Naive thymus-derived CD4-positive, alpha-beta T cell (primary cell): ENCODE data around the gene KAZN. TPM values are rescaled to one million over a fixed set of nuclear protein-coding genes. Genes with fewer than 3 reads are reported as not detected.

ENCODE experiments used
- ATAC-seq: fragments of 150-1000 bp; cut with Tn5 transposase; 2 replicates; pipeline ENCODE4 v1.10.0; 2021; ENCODE audit warnings: mild to moderate bottlenecking, moderate library complexity
- CTCF ChIA-PET: fragments of 350-600 bp; sonication (Branson Sonifier 250); formaldehyde crosslinking; loops from one replicate; lab custom pipeline; 2021; ENCODE audit warnings: antibody characterized with exemption; lab: Charles Lee
- POLR2A ChIA-PET: fragments of 350-600 bp; sonication (Branson Sonifier 250); formaldehyde crosslinking; loops from one replicate; lab custom pipeline; 2021; ENCODE audit warnings: antibody characterized with exemption, inconsistent platforms; lab: Charles Lee
- DNase-seq, 9 donors: peaks; one replicate each; pipeline versions ENCODE4 v3.0.0 to v3.0.0-alpha.2; 2020 to 2022; ENCODE audit warnings: mixed read lengths in 1 of 9
- H3K27ac ChIP-seq: one replicate; pipeline ENCODE4 v1.7.0; 2013; ENCODE audit warnings: mild to moderate bottlenecking, low read depth, low read length, moderate library complexity
- H3K27me3 ChIP-seq, 2 donors: one replicate each; pipeline ENCODE4 v1.7.0; 2013; ENCODE audit warnings: low read length in 2 of 2, mild to moderate bottlenecking in 2 of 2, moderate library complexity in 2 of 2; ENCODE audit not compliant: control insufficient read depth in 2 of 2, insufficient read depth in 2 of 2
- H3K36me3 ChIP-seq, 3 experiments: 1 replicate in 2 of 3; 2 replicates in 1 of 3; pipeline ENCODE4 v1.7.0; 2013; ENCODE audit warnings: low read length in 3 of 3, mild to moderate bottlenecking in 3 of 3, moderate library complexity in 1 of 3; ENCODE audit not compliant: insufficient read depth in 3 of 3, control insufficient read depth in 2 of 3
- H3K4me1 ChIP-seq, 2 donors: one replicate each; pipeline ENCODE4 v1.7.0; 2013; ENCODE audit warnings: low read length in 2 of 2, mild to moderate bottlenecking in 2 of 2, moderate library complexity in 1 of 2; ENCODE audit not compliant: control insufficient read depth in 2 of 2, insufficient read depth in 2 of 2
- H3K4me3 ChIP-seq: 2 replicates; pipeline ENCODE4 v1.7.0; 2013; ENCODE audit warnings: mild to moderate bottlenecking, low read length
- H3K9me3 ChIP-seq, 3 experiments: 1 replicate in 2 of 3; 2 replicates in 1 of 3; pipeline ENCODE4 v1.7.0; 2013; ENCODE audit warnings: low read length in 3 of 3; ENCODE audit not compliant: control insufficient read depth in 2 of 3
- H3K27ac Mint-ChIP-seq, 9 donors: one replicate each; pipeline ENCODE4 v1.8.0; 2020 to 2022; ENCODE audit warnings: mixed read lengths in 9 of 9, mild to moderate bottlenecking in 8 of 9, moderate library complexity in 5 of 9, inconsistent platforms in 2 of 9
- H3K27me3 Mint-ChIP-seq, 5 donors: one replicate each; pipeline ENCODE4 v1.8.0; 2021 to 2022; ENCODE audit warnings: mixed read lengths in 5 of 5, mild to moderate bottlenecking in 1 of 5
- H3K36me3 Mint-ChIP-seq, 5 donors: one replicate each; pipeline ENCODE4 v1.8.0; 2020 to 2022; ENCODE audit warnings: mixed read lengths in 5 of 5, mild to moderate bottlenecking in 3 of 5, inconsistent platforms in 1 of 5
- H3K4me1 Mint-ChIP-seq, 7 donors: one replicate each; pipeline ENCODE4 v1.8.0; 2020 to 2022; ENCODE audit warnings: mixed read lengths in 7 of 7, mild to moderate bottlenecking in 3 of 7, inconsistent platforms in 1 of 7
- H3K4me3 Mint-ChIP-seq, 10 donors: one replicate each; pipeline ENCODE4 v1.8.0; 2020 to 2022; ENCODE audit warnings: mild to moderate bottlenecking in 10 of 10, mixed read lengths in 10 of 10, moderate library complexity in 6 of 10, inconsistent platforms in 2 of 10
- H3K9me3 Mint-ChIP-seq, 11 donors: one replicate each; pipeline ENCODE4 v1.8.0; 2020 to 2022; ENCODE audit warnings: mixed read lengths in 11 of 11, mild to moderate bottlenecking in 4 of 11, inconsistent platforms in 1 of 11, moderate library complexity in 1 of 11
- intact Hi-C, 2 donors: fragments of 100-400 bp; cut with micrococcal nuclease; formaldehyde crosslinking; loops; one replicate each; pipeline ENCODE4 v1.15.1; 2023
- polyA plus RNA-seq, 2 donors: library from polyadenylated mRNA; unstranded; fragments of 300-500 nt; fragmentation: Illumina TruSeq; gene quantifications; one replicate each; pipeline ENCODE4 v1.2.3, GENCODE V29; 2021
- total RNA-seq, 6 experiments: library from RNA in 5 of 6; stranded (reverse) in 5 of 6; gene quantifications; 1 replicate in 5 of 6; 2 replicates in 1 of 6; pipeline ENCODE4 v1.2.3 and lab custom pipeline; 2021 to 2026

KAZN gene
- total and polyA plus RNA-seq, 7 experiments from 2014 or later: 0.08 to 0.87 (median 0.30) TPM

GRCh38 chr1:14652840-14653239 lies 54.4 kb downstream of the KAZN start:
- intact Hi-C loops: no loop called here

GRCh38 chr1:14653461-14653960 lies 55.0 kb downstream of the KAZN start:
- intact Hi-C loops: no loop called here
- DNase-seq (no peak), ATAC-seq (no peak)
- Mint-ChIP-seq H3K9me3 (peaks cover 0 to 2% (median 0%) of the 10 kb centered on the region in 11 donors), H3K4me3 (no peak overlapping the region), H3K27me3 (peaks cover 0 to 10% (median 7%) of the 10 kb centered on the region in 5 donors), H3K4me1 (no peaks in the 10 kb centered on the region), H3K36me3 (no peaks in the 10 kb centered on the region), H3K27ac (no peak overlapping the region)
- POLR2A ChIA-PET: no interaction called here
- CTCF ChIA-PET: no interaction called here
- Histone ChIP-seq H3K36me3 (no peaks in the 10 kb centered on the region), H3K4me3 (no peak overlapping the region), H3K9me3 (no peaks in the 10 kb centered on the region), H3K27me3 (no peaks in the 10 kb centered on the region), H3K4me1 (no peaks in the 10 kb centered on the region), H3K27ac (no peak overlapping the region)

More at GRCh38 chr1:14652840-14653239, 54.4 kb downstream of the KAZN start:
- Histone ChIP-seq H3K36me3 (no peaks in the 10 kb centered on the region), H3K27ac (no peak overlapping the region), H3K4me3 (no peak overlapping the region), H3K4me1 (no peaks in the 10 kb centered on the region), H3K27me3 (no peaks in the 10 kb centered on the region), H3K9me3 (no peaks in the 10 kb centered on the region)
- Mint-ChIP-seq H3K27ac (no peak overlapping the region), H3K4me3 (no peak overlapping the region), H3K4me1 (no peaks in the 10 kb centered on the region), H3K27me3 (peaks cover 0 to 15% (median 7%) of the 10 kb centered on the region in 5 donors), H3K36me3 (no peaks in the 10 kb centered on the region), H3K9me3 (peaks cover 0 to 2% (median 0%) of the 10 kb centered on the region in 11 donors)
- ATAC-seq (no peak), DNase-seq (no peak)
- ChIA-PET POLR2A (no interaction called here), CTCF (no interaction called here)

- ChIA-PET CTCF (no interaction called here), POLR2A (no interaction called here)
- Histone ChIP-seq H3K4me3 (no peak overlapping the region), H3K27ac (no peak overlapping the region), H3K36me3 (no peaks in the 10 kb centered on the region), H3K4me1 (no peaks in the 10 kb centered on the region), H3K27me3 (no peaks in the 10 kb centered on the region), H3K9me3 (no peaks in the 10 kb centered on the region)
- Mint-ChIP-seq H3K36me3 (no peaks in the 10 kb centered on the region), H3K4me1 (no peaks in the 10 kb centered on the region), H3K27ac (no peak overlapping the region), H3K9me3 (peaks cover 0 to 2% (median 0%) of the 10 kb centered on the region in 11 donors), H3K4me3 (no peak overlapping the region), H3K27me3 (peaks cover 0 to 8% (median 5%) of the 10 kb centered on the region in 5 donors)
- intact Hi-C loops: no loop called here
- DNase-seq (no peak), ATAC-seq (no peak)
These were observed 56.1 kb downstream of the KAZN start for GRCh38 chr1:14654554-14654953.

GRCh38 chr1:14655385-14655784 lies 56.9 kb downstream of the KAZN start:
- Histone ChIP-seq H3K9me3 (no peaks in the 10 kb centered on the region), H3K27me3 (no peaks in the 10 kb centered on the region), H3K36me3 (no peaks in the 10 kb centered on the region), H3K27ac (no peak overlapping the region), H3K4me1 (no peaks in the 10 kb centered on the region), H3K4me3 (no peak overlapping the region)
- ChIA-PET CTCF (no interaction called here), POLR2A (no interaction called here)
- no peak overlapping the region for H3K27ac Mint-ChIP-seq
- no peak overlapping the region for H3K4me3 Mint-ChIP-seq
- ATAC-seq (no peak), DNase-seq (no peak)
- no peaks in the 10 kb centered on the region for H3K36me3 Mint-ChIP-seq
- peaks cover 3 to 9% (median 8%) of the 10 kb centered on the region in 5 donors for H3K27me3 Mint-ChIP-seq
- intact Hi-C loops: no loop called here
- H3K9me3 Mint-ChIP-seq: peaks cover 0 to 2% (median 0%) of the 10 kb centered on the region in 11 donors
- no peaks in the 10 kb centered on the region for H3K4me1 Mint-ChIP-seq

- ChIA-PET POLR2A (no interaction called here), CTCF (no interaction called here)
- Histone ChIP-seq H3K36me3 (no peaks in the 10 kb centered on the region), H3K27ac (no peak overlapping the region), H3K4me1 (no peaks in the 10 kb centered on the region), H3K4me3 (no peak overlapping the region), H3K9me3 (no peaks in the 10 kb centered on the region), H3K27me3 (no peaks in the 10 kb centered on the region)
- no peak for ATAC-seq
- no peak overlapping the region for H3K4me3 Mint-ChIP-seq
- intact Hi-C loops: no loop called here
- H3K9me3 Mint-ChIP-seq: peaks cover 0 to 2% (median 0%) of the 10 kb centered on the region in 11 donors
- H3K36me3 Mint-ChIP-seq: no peaks in the 10 kb centered on the region
- peaks cover 0 to 1% (median 0%) of the 10 kb centered on the region in 7 donors for H3K4me1 Mint-ChIP-seq
- no peak overlapping the region for H3K27ac Mint-ChIP-seq
- DNase-seq: no peak
- H3K27me3 Mint-ChIP-seq: peaks cover 6 to 15% (median 13%) of the 10 kb centered on the region in 5 donors
These were observed 58.0 kb downstream of the KAZN start for GRCh38 chr1:14656384-14656937.

- H3K4me3 Mint-ChIP-seq: no peak overlapping the region
- Histone ChIP-seq H3K4me3 (no peak overlapping the region), H3K27ac (no peak overlapping the region), H3K4me1 (no peaks in the 10 kb centered on the region), H3K9me3 (no peaks in the 10 kb centered on the region), H3K36me3 (no peaks in the 10 kb centered on the region), H3K27me3 (no peaks in the 10 kb centered on the region)
- no peak for DNase-seq
- POLR2A ChIA-PET: no interaction called here
- CTCF ChIA-PET: no interaction called here
- H3K27ac Mint-ChIP-seq: no peak overlapping the region
- H3K36me3 Mint-ChIP-seq: no peaks in the 10 kb centered on the region
- peaks cover 0 to 2% (median 0%) of the 10 kb centered on the region in 11 donors for H3K9me3 Mint-ChIP-seq
- intact Hi-C loops: no loop called here
- H3K4me1 Mint-ChIP-seq: peaks cover 0 to 1% (median 0%) of the 10 kb centered on the region in 7 donors
- H3K27me3 Mint-ChIP-seq: peaks cover 6 to 23% (median 15%) of the 10 kb centered on the region in 5 donors
- no peak for ATAC-seq
These were observed 60.2 kb downstream of the KAZN start for GRCh38 chr1:14658642-14659041.

GRCh38 chr1:14659913-14660312 lies 61.4 kb downstream of the KAZN start:
- no peaks in the 10 kb centered on the region for H3K9me3 ChIP-seq
- POLR2A ChIA-PET: no interaction called here
- H3K27ac Mint-ChIP-seq: no peak overlapping the region
- no peak for DNase-seq
- H3K27me3 Mint-ChIP-seq: peaks cover 6 to 23% (median 15%) of the 10 kb centered on the region in 5 donors
- no peaks in the 10 kb centered on the region for H3K36me3 ChIP-seq
- H3K4me1 ChIP-seq: no peaks in the 10 kb centered on the region
- H3K27ac ChIP-seq: no peak overlapping the region
- intact Hi-C loops: no loop called here
- H3K36me3 Mint-ChIP-seq: no peaks in the 10 kb centered on the region
- H3K4me1 Mint-ChIP-seq: peaks cover 0 to 1% (median 0%) of the 10 kb centered on the region in 7 donors
- peaks cover 0 to 2% (median 0%) of the 10 kb centered on the region in 11 donors for H3K9me3 Mint-ChIP-seq
- no peaks in the 10 kb centered on the region for H3K27me3 ChIP-seq
- ATAC-seq: no peak
- CTCF ChIA-PET: no interaction called here
- H3K4me3 ChIP-seq: no peak overlapping the region
- H3K4me3 Mint-ChIP-seq: no peak overlapping the region
